ENCODE data around the gene RMND1. TPM values are rescaled to one million over a fixed set of nuclear protein-coding genes. Genes with fewer than 3 reads are reported as not detected.

Gene RMND1
- total RNA-seq, 1 donor from 2014 or later, result 27.4 TPM

DNA sequence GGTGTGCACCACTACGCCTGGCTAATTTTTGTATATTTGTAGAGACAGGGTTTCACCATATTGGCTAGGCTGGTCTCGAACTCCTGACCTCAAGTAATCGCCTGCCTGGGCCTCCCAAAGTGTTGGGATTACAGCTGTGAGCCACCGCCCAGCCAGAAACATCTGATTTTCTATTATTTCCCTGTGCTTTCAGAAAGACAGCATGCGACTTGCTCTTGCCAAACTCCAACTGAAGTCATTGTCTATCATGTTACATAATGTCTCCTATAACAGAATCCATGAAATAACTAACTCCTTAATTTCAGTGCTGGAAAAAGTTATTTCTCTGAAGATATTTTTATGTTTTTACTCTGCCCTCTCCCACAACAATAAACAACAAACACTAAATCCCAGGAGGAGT is 8.5 kb downstream of the RMND1 start:
- Mint-ChIP-seq H3K36me3 (ENCODE audit: low read depth) (peaks cover 10% of the 10 kb centered on the region), H3K4me3 (no peak overlapping the region), H3K4me1 (peaks cover 22% of the 10 kb centered on the region), H3K27me3 (ENCODE audit: low read depth) (no peaks in the 10 kb centered on the region), H3K9me3 (no peaks in the 10 kb centered on the region), H3K27ac (ENCODE audit: unreplicated experiment) (no peak overlapping the region)
- no peak for DNase-seq (ENCODE audit: low read depth, low spot score)
- TF ChIP-seq, protein P1, sequence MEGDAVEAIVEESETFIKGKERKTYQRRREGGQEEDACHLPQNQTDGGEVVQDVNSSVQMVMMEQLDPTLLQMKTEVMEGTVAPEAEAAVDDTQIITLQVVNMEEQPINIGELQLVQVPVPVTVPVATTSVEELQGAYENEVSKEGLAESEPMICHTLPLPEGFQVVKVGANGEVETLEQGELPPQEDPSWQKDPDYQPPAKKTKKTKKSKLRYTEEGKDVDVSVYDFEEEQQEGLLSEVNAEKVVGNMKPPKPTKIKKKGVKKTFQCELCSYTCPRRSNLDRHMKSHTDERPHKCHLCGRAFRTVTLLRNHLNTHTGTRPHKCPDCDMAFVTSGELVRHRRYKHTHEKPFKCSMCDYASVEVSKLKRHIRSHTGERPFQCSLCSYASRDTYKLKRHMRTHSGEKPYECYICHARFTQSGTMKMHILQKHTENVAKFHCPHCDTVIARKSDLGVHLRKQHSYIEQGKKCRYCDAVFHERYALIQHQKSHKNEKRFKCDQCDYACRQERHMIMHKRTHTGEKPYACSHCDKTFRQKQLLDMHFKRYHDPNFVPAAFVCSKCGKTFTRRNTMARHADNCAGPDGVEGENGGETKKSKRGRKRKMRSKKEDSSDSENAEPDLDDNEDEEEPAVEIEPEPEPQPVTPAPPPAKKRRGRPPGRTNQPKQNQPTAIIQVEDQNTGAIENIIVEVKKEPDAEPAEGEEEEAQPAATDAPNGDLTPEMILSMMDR (conservative IDR thresholded peaks at IDR 0.05), result no peak

DNA sequence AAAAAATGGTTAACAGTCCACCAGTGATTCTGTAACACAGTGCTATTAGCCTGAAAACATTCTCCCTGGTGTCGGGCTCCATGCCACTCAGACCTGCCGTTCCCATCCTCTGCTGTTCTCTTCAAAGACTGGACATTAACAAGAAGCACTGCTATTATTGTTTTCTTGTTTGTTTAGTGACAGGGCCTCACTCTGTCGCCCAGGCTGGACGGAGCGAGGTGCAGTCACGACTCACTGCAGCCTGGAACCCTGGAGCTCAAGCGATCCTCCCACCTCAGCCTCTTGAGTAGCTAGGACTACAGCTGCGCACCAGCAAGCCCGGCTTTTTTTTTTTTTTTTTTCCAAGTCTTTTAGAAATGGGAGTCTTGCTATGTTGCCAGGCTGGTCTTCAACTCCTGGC is 9.6 kb downstream of the RMND1 start:
- no peak overlapping the region for H3K27ac Mint-ChIP-seq (ENCODE audit: unreplicated experiment)
- TF ChIP-seq, protein P1 (conservative IDR thresholded peaks at IDR 0.05), result no peak
- peaks cover 16% of the 10 kb centered on the region for H3K4me1 Mint-ChIP-seq
- H3K36me3 Mint-ChIP-seq (ENCODE audit: low read depth), result peaks cover 8% of the 10 kb centered on the region
- H3K4me3 Mint-ChIP-seq, result no peak overlapping the region
- no peaks in the 10 kb centered on the region for H3K27me3 Mint-ChIP-seq (ENCODE audit: low read depth)
- no peak for DNase-seq (ENCODE audit: low read depth, low spot score)
- H3K9me3 Mint-ChIP-seq, result no peaks in the 10 kb centered on the region

DNA sequence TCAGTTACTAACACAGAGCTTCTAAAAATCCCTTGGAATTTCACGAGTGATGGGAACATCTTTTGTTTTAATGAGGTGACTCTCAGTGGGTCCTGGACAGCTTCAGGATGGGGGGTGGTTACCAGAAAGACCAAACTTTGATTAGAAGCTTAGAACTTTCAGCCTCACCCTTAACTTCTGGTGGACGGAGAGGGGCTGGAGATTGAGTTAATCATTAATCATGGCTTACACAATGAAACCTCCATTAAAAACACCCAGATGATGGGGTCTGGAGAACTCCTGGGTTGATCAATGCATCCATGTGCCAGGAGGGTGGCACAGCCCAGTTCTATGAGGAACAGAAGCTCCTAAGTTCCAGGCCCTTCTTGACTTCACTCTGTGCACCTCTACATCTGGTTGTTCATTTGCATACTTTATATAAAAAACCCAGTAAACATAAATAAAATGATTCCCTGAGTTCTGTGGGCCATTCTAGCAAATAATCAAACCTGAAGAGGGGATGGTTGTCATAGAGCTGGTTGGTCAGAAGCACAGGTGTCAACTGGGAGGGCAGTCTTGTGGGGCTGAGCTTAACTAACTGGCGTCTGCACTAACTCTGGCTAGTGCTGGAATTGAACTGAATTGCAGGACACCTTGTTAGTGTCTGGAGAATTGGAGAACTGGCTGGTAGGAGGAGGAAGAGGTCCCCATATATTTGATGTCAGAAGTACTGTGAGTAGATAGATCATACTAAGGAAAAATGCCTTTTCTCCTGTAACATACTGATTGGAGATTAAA is 10.3 kb downstream of the RMND1 start:
- no peaks in the 10 kb centered on the region for H3K9me3 Mint-ChIP-seq
- H3K4me3 Mint-ChIP-seq, result no peak overlapping the region
- H3K4me1 Mint-ChIP-seq, result peaks cover 9% of the 10 kb centered on the region
- no peak for DNase-seq (ENCODE audit: low read depth, low spot score)
- H3K27ac Mint-ChIP-seq (ENCODE audit: unreplicated experiment), result no peak overlapping the region
- H3K27me3 Mint-ChIP-seq (ENCODE audit: low read depth), result no peaks in the 10 kb centered on the region
- TF ChIP-seq, protein P1 (conservative IDR thresholded peaks at IDR 0.05), result no peak
- peaks cover 6% of the 10 kb centered on the region for H3K36me3 Mint-ChIP-seq (ENCODE audit: low read depth)

DNA sequence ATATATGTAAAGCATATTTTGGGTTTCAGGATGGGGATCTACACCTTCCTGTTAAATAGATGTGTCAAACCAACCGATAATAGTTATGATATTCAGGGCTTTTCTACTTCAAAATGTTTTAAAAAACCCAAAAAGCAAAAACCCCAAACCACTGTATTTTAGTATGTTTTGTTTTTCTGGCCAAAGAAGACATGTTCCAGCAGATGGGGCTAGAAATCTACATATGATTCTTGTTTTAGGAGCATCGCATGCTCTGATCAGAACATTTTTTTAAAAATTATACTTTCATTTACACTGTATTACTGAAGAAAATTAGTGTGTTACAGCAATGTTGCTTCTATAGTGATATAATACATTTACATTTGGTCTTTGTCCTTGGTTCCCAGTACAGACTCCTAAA is 11.0 kb downstream of the RMND1 start:
- no peak overlapping the region for H3K27ac Mint-ChIP-seq (ENCODE audit: unreplicated experiment)

DNA sequence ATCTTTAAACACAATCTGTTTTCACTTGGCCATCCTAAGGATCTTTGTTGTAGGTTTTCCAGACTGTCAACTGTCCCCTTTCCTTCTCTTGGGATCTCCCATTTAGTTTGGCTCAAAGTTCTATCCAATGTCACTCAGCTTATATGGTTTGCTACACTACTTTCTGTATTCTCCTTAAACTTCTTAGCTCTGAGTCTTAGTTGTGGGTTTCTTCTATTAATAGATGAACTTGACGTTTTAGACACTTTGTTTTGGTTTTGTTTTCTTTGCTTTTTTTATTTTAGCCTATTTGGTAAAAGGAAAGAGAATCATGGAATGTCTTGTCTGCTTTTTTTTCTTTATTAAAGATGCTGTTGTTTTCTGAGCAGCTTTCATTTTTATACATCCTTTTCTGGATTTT is 11.4 kb downstream of the RMND1 start:
- DNase-seq (ENCODE audit: low read depth, low spot score), result no peak
- TF ChIP-seq, protein P1 (conservative IDR thresholded peaks at IDR 0.05), result no peak
- H3K4me3 Mint-ChIP-seq, result no peak overlapping the region
- H3K27me3 Mint-ChIP-seq (ENCODE audit: low read depth), result no peaks in the 10 kb centered on the region
- peaks cover 9% of the 10 kb centered on the region for H3K4me1 Mint-ChIP-seq
- H3K9me3 Mint-ChIP-seq, result no peaks in the 10 kb centered on the region
- peaks cover 6% of the 10 kb centered on the region for H3K36me3 Mint-ChIP-seq (ENCODE audit: low read depth)
- H3K27ac Mint-ChIP-seq (ENCODE audit: unreplicated experiment), result no peak overlapping the region

More for the DNA sequence above, 11.0 kb downstream of the RMND1 start:
- TF ChIP-seq, protein P1 (conservative IDR thresholded peaks at IDR 0.05), result peak; percentile 50
- H3K36me3 Mint-ChIP-seq (ENCODE audit: low read depth), result peaks cover 6% of the 10 kb centered on the region
- no peaks in the 10 kb centered on the region for H3K27me3 Mint-ChIP-seq (ENCODE audit: low read depth)
- DNase-seq (ENCODE audit: low read depth, low spot score), result no peak
- peaks cover 9% of the 10 kb centered on the region for H3K4me1 Mint-ChIP-seq
- H3K9me3 Mint-ChIP-seq, result no peaks in the 10 kb centered on the region
- no peak overlapping the region for H3K4me3 Mint-ChIP-seq

All from neural crest cell (in vitro differentiated cells).